Fibroblast of mammary gland (primary cell): ENCODE data around the gene POM121L12.

Source experiments
- DNase-seq: peaks from one replicate; pipeline ENCODE4 v3.0.0-alpha.2; 2010; ENCODE audit warnings: low read depth
- H3K4me3 ChIP-seq: 2 replicates; pipeline ENCODE4 v1.5.1; 2011; ENCODE audit warnings: low read depth, mild to moderate bottlenecking, low read length, moderate library complexity; ENCODE audit not compliant: control insufficient read depth
- CTCF ChIP-seq: conservative IDR thresholded peaks from 2 replicates; pipeline ENCODE4 v1.5.1; 2011; ENCODE audit warnings: low read depth, low read length, inconsistent platforms; ENCODE audit not compliant: control insufficient read depth, insufficient read depth

The POM121L12 gene

GRCh38 chr7:53035499-53036412 is at the start of gene POM121L12:
Gene POM121L12, plus strand, starts transcription at chr7:53035633. Its CDS starts 39 bp downstream, at chr7:53035672.
- TF ChIP-seq CTCF = no peak
- DNase-seq = no peak
- H3K4me3 ChIP-seq = no peak within 1 kb of the TSS

- no peak overlapping the region for H3K4me3 ChIP-seq
- no peak for DNase-seq
These were observed 43.4 kb upstream of the POM121L12 start for GRCh38 chr7:52992001-52992400.

GRCh38 chr7:52992479-52993162 is 42.8 kb upstream of the POM121L12 start:
- no peak for DNase-seq

More at GRCh38 chr7:52992001-52992400, 43.4 kb upstream of the POM121L12 start:
- no peak for TF ChIP-seq CTCF

GRCh38 chr7:52995676-52996075 is 39.8 kb upstream of the POM121L12 start:
- no peak for TF ChIP-seq CTCF
- no peak for DNase-seq

More at GRCh38 chr7:52992479-52993162, 42.8 kb upstream of the POM121L12 start:
- no peak for TF ChIP-seq CTCF
- H3K4me3 ChIP-seq = no peak overlapping the region

GRCh38 chr7:53001221-53001620 is 34.2 kb upstream of the POM121L12 start:
- DNase-seq = no peak
- no peak overlapping the region for H3K4me3 ChIP-seq
- TF ChIP-seq CTCF = no peak

More at GRCh38 chr7:52995676-52996075, 39.8 kb upstream of the POM121L12 start:
- H3K4me3 ChIP-seq = no peak overlapping the region

- no peak for TF ChIP-seq CTCF
- no peak for DNase-seq
These were observed 33.0 kb upstream of the POM121L12 start for GRCh38 chr7:53002389-53002788.

More at GRCh38 chr7:53002389-53002788, 33.0 kb upstream of the POM121L12 start:
- H3K4me3 ChIP-seq = no peak overlapping the region
